Peyer's patch (tissue), 4 donors: Measurements from ENCODE around the gene RRP8. TPM values are rescaled to one million over a fixed set of nuclear protein-coding genes. Genes with fewer than 3 reads are reported as not detected.
A peak's percentile ranks its signal among the peaks of the same experiment; 100 is the strongest.

ENCODE experiments used
- DNase-seq, 3 donors: peaks; one replicate each; pipeline ENCODE4 v3.0.0-alpha.2; 2017 to 2019
- H3K27ac ChIP-seq, 4 donors: fragments of 200-600 bp; sonication (generic); one replicate each; pipeline ENCODE4 v1.5.1; 2016 to 2019
- H3K27me3 ChIP-seq, 2 donors: fragments of 200-600 bp; sonication (generic); one replicate each; pipeline ENCODE4 v1.5.1; 2019
- H3K36me3 ChIP-seq, 3 donors: fragments of 200-600 bp; sonication (generic); one replicate each; pipeline ENCODE4 v1.5.1; 2016 to 2019
- H3K4me1 ChIP-seq, 4 donors: fragments of 200-600 bp; sonication (generic); one replicate each; pipeline ENCODE4 v1.5.1; 2016 to 2019
- H3K4me3 ChIP-seq, 4 donors: fragments of 200-600 bp; sonication (generic); 1 replicate in 3 of 4; 2 replicates in 1 of 4; pipeline ENCODE4 v1.5.1; 2016 to 2019; ENCODE audit warnings: mild to moderate bottlenecking in 1 of 4
- H3K9me3 ChIP-seq, 4 donors: fragments of 200-600 bp; sonication (generic); one replicate each; pipeline ENCODE4 v1.5.1; 2016 to 2019; ENCODE audit warnings: mild to moderate bottlenecking in 1 of 4
- CTCF ChIP-seq, 6 experiments: fragments of 450-650 bp in 4 of 6; fragments of 200-600 bp in 2 of 6; sonication (generic) in 1 of 6; IDR thresholded peaks; one replicate each; pipeline ENCODE4 v1.5.1; 2017 to 2019; ENCODE audit warnings: antibody characterized with exemption in 6 of 6, mild to moderate bottlenecking in 3 of 6, moderate library complexity in 1 of 6
- POLR2A ChIP-seq, 2 donors: fragments of 450-650 bp; IDR thresholded peaks; one replicate each; pipeline ENCODE4 v1.5.1; 2017; ENCODE audit warnings: antibody characterized with exemption in 2 of 2, mild to moderate bottlenecking in 2 of 2, moderate library complexity in 2 of 2
- total RNA-seq, 4 donors: library from RNA; depleted of rRNA; stranded (reverse); fragments of >200 nt; gene quantifications; one replicate each; pipeline ENCODE4 v1.1.0, GENCODE V29; 2016

RRP8 gene
- total RNA-seq, 4 donors from 2014 or later, result 11.4 to 28.9 (median 17.5) TPM

- Histone ChIP-seq H3K36me3 (peaks cover 0 to 47% (median 3%) of the 10 kb centered on the region in 3 donors), H3K4me3 (peak overlapping the region in 1 of 4 donors; percentile 71), H3K27ac (peak overlapping the region in 3 of 4 donors; percentile 93 to 99 (median 94))
Observed at GRCh38 chr11:6610591-6610990, 7.2 kb upstream of the RRP8 start.

GRCh38 chr11:6609502-6610015 is 6.1 kb upstream of the RRP8 start:
- Histone ChIP-seq H3K27ac (peak overlapping the region in 2 of 4 donors; percentile 89 to 91), H3K27me3 (no peaks in the 10 kb centered on the region), H3K4me3 (no peak overlapping the region), H3K36me3 (peaks cover 0 to 36% (median 3%) of the 10 kb centered on the region in 3 donors), H3K4me1 (peaks cover 0 to 70% (median 18%) of the 10 kb centered on the region in 4 donors), H3K9me3 (no peaks in the 10 kb centered on the region)
- peak in 1 of 3 donors; percentile 2 for DNase-seq
- no peak for TF ChIP-seq POLR2A (IDR thresholded peaks at IDR 0.05)
- no peak for TF ChIP-seq CTCF (IDR thresholded peaks at IDR 0.05)

More at GRCh38 chr11:6610591-6610990, 7.2 kb upstream of the RRP8 start:
- TF ChIP-seq POLR2A (IDR thresholded peaks at IDR 0.05) (no peak), CTCF (IDR thresholded peaks at IDR 0.05) (no peak)
- no peaks in the 10 kb centered on the region for H3K9me3 ChIP-seq
- no peaks in the 10 kb centered on the region for H3K27me3 ChIP-seq
- H3K4me1 ChIP-seq, result peaks cover 0 to 60% (median 16%) of the 10 kb centered on the region in 4 donors
- DNase-seq, result peak in 1 of 3 donors; percentile 45

- Histone ChIP-seq H3K4me1 (peaks cover 0 to 70% (median 18%) of the 10 kb centered on the region in 4 donors), H3K27ac (peak overlapping the region in 3 of 4 donors; percentile 68 to 91 (median 89))
- DNase-seq, result peak in 2 of 3 donors; percentile 15 to 41
Observed at GRCh38 chr11:6608726-6609501, 5.5 kb upstream of the RRP8 start.

GRCh38 chr11:6608011-6608410 is 4.6 kb upstream of the RRP8 start:
- no peak overlapping the region for H3K4me3 ChIP-seq
- DNase-seq, result peak in 1 of 3 donors; percentile 44
- H3K27ac ChIP-seq, result peak overlapping the region; percentile 68 to 94 (median 90)
- H3K27me3 ChIP-seq, result no peaks in the 10 kb centered on the region
- peaks cover 0 to 61% (median 17%) of the 10 kb centered on the region in 4 donors for H3K4me1 ChIP-seq
- no peaks in the 10 kb centered on the region for H3K9me3 ChIP-seq
- peaks cover 0 to 35% (median 3%) of the 10 kb centered on the region in 3 donors for H3K36me3 ChIP-seq
- no peak for TF ChIP-seq POLR2A (IDR thresholded peaks at IDR 0.05)
- TF ChIP-seq CTCF (IDR thresholded peaks at IDR 0.05), result no peak

More at GRCh38 chr11:6608726-6609501, 5.5 kb upstream of the RRP8 start:
- no peaks in the 10 kb centered on the region for H3K9me3 ChIP-seq
- no peaks in the 10 kb centered on the region for H3K27me3 ChIP-seq
- peaks cover 0 to 35% (median 3%) of the 10 kb centered on the region in 3 donors for H3K36me3 ChIP-seq
- H3K4me3 ChIP-seq, result no peak overlapping the region
- no peak for TF ChIP-seq CTCF (IDR thresholded peaks at IDR 0.05)
- no peak for TF ChIP-seq POLR2A (IDR thresholded peaks at IDR 0.05)

GRCh38 chr11:6607190-6607795 is 3.9 kb upstream of the RRP8 start:
- Histone ChIP-seq H3K4me3 (no peak overlapping the region), H3K27me3 (no peaks in the 10 kb centered on the region), H3K9me3 (no peaks in the 10 kb centered on the region), H3K36me3 (peaks cover 0 to 35% (median 3%) of the 10 kb centered on the region in 3 donors), H3K27ac (peak overlapping the region; percentile 68 to 94 (median 90)), H3K4me1 (peaks cover 0 to 62% (median 18%) of the 10 kb centered on the region in 4 donors)
- TF ChIP-seq POLR2A (IDR thresholded peaks at IDR 0.05) (no peak), CTCF (IDR thresholded peaks at IDR 0.05) (no peak)
- DNase-seq, result no peak
